Measurements from ENCODE around the gene TNFRSF11A. TPM values are rescaled to one million over a fixed set of nuclear protein-coding genes. Genes with fewer than 3 reads are reported as not detected.

The TNFRSF11A gene
- total RNA-seq, 1 donor from 2014 or later: 6.5 TPM

DNA sequence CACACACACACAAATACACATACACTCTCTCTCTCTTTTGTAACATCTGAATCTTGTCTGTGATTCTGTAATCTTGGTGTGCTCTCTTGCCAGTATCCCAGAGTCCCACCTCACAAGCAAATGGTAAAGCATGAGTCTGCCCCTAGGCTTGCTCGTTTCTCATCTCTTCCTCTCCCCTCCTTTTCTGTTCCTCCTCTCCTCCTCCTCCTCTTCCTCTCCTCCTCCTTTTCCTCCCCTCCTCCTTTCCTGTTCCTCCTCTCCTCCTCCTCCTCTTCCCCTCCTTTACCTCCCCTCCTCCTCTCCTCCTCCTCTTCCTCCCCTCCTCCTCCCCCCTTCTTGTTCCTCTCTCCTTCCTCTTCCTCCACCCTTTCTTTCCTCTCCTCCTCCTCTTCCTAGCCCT, 59.0 kb downstream of the TNFRSF11A start:
- DNase-seq (ENCODE audit: low spot score): no peak

DNA sequence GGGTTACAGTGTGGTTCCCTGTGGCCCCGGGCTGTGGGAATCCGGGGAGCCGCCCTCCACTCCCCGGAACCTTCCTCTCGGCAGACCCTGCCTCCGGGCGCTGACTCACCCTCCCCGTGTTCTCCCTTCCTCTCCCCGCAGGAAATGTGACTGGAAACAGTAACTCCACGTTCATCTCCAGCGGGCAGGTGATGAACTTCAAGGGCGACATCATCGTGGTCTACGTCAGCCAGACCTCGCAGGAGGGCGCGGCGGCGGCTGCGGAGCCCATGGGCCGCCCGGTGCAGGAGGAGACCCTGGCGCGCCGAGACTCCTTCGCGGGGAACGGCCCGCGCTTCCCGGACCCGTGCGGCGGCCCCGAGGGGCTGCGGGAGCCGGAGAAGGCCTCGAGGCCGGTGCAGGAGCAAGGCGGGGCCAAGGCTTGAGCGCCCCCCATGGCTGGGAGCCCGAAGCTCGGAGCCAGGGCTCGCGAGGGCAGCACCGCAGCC, 59.5 kb downstream of the TNFRSF11A start:
- DNase-seq (ENCODE audit: low spot score): no peak

DNA sequence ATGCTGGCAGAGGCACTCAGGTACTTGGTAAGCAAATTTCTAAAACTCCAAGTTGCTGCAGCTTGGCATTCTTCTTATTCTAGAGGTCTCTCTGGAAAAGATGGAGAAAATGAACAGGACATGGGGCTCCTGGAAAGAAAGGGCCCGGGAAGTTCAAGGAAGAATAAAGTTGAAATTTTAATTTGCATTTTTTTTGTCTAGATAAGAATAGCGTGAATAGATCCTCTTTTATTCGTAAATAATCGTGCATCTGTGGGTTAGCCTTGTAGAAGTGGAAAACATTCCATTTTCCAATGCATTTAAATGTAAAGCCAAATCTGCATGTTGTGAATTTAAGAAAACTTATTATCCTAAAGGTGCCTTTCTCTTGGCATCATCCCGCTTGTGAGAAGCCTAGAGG, 61.0 kb downstream of the TNFRSF11A start:
- DNase-seq (ENCODE audit: low spot score): no peak

GRCh38 chr18:62386601-62387000, 61.5 kb downstream of the TNFRSF11A start:
- DNase-seq (ENCODE audit: low spot score): no peak

GRCh38 chr18:62387257-62387656, 62.1 kb downstream of the TNFRSF11A start:
- no peak for DNase-seq (ENCODE audit: low spot score)

- no peak for DNase-seq (ENCODE audit: low spot score)
Measured at GRCh38 chr18:62388855-62389760, 64.0 kb downstream of the TNFRSF11A start.

DNA sequence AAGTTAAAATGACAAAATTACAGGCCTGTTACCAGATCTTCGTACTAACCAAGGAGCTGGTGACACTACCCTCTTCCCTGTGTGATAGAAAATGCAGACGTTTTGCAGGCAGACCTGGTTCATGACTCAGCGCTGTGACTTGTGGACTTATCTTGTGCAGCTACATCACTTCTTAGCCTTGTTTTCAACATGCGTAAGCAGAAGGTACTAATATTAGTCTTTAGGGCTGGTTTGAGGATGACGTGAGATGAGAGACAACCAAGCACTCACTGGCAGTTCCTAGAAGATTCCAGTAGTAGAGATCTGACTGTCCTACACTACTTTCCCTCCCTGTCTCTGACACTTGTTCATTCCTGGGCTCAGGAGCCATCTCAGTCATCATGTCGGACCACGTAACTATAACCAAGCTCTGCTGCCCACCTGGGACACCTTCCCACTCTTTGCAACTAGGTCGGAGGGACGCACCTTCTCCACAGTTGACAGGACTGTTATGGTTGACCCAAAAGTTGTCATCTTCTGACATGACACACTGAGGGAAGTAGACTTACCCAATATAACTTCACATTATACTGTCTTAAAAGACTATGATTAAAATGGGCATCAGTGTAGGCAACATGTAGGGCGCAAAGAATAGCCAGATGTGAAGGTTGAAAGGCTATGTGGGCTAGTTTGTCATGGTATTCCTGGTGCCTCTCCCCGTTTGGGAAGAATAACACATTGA, 64.8 kb downstream of the TNFRSF11A start:
- DNase-seq (ENCODE audit: low spot score): no peak

GRCh38 chr18:62394006-62394763, 69.1 kb downstream of the TNFRSF11A start:
- no peak for DNase-seq (ENCODE audit: low spot score)

GRCh38 chr18:62396381-62396780, 71.3 kb downstream of the TNFRSF11A start:
- DNase-seq (ENCODE audit: low spot score): no peak

DNA sequence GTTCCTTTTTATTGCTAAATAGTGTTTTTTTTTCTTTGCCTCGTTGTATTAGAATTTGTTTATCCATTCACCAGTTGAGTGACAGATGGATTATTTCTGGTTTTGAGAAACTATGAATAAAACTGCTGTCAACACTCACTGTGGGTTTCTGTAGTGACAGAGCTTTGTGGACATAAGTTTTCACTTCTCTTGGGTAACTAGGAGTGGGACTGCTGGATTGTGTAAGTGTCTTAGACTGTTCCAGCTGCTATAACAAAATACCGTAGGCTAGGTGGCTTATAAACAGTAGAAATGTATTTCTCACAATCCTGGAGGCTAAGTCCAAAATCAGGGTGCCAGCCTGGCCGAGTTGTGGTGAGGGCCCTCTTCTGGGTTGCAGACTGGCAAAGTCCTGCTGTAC, 71.9 kb downstream of the TNFRSF11A start:
- no peak for DNase-seq (ENCODE audit: low spot score)

DNA sequence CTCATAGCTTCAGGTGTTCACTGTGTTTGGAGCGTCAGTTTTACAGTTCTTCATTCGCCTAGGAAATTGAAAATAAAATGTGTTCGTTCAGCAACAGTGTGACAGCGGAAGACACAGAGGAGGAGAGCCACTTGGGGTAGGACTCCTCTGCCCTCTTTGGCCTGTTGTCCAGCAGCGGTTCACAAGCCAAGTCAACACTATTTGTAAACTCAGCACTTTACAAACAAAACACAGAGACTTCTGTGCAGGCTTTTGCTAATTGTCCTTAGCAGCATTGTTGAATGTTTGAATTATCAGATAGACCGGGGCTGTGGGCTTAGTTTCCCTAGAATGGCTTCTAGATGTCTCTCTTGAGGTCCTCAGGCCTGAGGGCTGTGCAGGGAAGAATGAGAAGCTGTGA, 73.2 kb downstream of the TNFRSF11A start:
- no peak for DNase-seq (ENCODE audit: low spot score)

DNA sequence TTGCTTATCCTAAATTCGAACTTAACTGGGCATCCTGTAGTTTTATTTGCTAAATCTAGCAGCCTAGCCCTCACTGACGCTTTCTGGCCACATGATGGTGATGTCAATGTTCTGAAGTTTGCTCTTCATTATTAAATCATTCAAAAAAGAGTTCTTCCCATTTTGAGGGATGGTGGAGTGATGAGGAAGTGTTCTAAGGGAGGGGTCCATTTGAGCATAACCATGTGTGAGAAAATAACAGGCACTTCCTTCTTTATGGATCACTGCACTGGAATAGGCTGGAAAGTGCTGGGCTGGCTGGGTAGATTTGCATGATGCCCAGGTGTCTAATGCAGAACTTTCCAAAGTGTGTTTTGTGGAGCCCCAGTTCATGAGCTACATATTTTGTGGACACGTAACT, 74.2 kb downstream of the TNFRSF11A start:
- DNase-seq (ENCODE audit: low spot score): no peak

GRCh38 chr18:62399781-62400308, 74.7 kb downstream of the TNFRSF11A start:
- no peak for DNase-seq (ENCODE audit: low spot score)

- DNase-seq (ENCODE audit: low spot score): no peak
Measured at GRCh38 chr18:62400916-62401315, 75.8 kb downstream of the TNFRSF11A start.

DNA sequence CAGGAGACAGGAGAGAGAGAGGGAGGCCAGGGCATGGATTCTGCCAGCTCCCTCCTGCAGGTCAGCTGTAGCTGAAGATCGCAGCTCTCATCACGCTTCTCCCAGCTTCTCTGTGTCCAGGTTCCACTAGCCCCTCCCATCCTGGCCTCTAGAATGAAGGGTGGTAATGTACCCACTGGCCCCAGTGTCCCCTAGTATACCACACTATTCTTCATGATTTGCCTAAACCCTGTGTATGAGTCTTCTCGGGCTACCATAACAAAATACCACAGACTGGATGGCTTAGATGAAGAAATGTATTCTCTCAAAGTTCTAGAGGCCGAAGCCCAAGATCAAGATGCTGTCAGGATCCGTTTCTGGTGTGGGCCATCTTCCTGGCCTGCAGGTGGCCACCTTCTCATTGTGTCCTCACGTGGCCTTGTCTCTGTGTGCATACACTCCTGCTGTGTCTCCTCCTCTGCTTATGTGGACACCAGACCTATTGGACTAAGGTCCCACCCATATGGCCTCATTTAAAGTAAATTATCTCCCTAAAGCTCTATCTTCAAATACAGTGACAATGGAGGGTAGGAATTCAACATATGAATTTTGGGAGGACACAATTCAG, 77.3 kb downstream of the TNFRSF11A start:
- DNase-seq (ENCODE audit: low spot score): no peak

GRCh38 chr18:62403120-62403519, 78.0 kb downstream of the TNFRSF11A start:
- DNase-seq (ENCODE audit: low spot score): no peak

- no peak for DNase-seq (ENCODE audit: low spot score)
Measured at GRCh38 chr18:62404881-62405280, 79.8 kb downstream of the TNFRSF11A start.

- no peak for DNase-seq (ENCODE audit: low spot score)
Measured at GRCh38 chr18:62407660-62408059, 82.5 kb downstream of the TNFRSF11A start.

GRCh38 chr18:62409821-62410220, 84.7 kb downstream of the TNFRSF11A start:
- no peak for DNase-seq (ENCODE audit: low spot score)

DNA sequence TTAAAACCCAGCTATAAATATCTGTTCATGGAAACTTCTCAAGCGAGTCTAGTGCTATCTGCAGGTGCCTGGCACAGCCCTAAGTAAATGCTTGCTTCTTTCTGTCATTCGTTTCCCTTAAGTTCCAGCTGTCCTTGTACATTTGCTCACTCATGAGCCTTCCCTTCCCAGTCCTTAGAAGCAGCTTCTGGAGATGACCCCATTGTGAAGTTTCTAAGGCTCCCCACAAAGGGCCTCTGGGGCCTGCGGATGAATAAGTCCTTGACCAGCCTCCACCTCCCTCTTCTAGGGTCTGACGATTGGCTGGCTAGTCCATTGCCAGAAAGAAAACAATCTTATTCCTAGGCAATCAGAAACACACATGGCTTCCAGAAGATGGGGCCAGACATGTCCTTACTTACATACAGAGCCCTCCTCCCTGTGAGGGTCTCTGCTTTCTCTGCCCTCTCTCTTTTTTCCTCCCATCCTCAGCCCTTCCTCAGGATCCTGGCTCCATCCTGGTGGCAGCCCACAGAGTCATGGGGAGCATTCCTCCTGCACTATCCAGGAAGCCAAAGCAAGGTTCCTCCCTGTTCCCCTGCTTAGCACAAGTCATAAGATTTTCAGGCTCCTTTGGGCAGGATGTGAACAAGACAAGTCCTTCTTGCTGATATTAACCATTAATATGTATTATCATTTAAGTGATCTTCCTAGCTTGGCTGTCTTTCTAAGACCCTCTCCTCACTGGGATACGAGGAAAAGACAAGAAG, 87.3 kb downstream of the TNFRSF11A start:
- DNase-seq (ENCODE audit: low spot score): no peak

GRCh38 chr18:62413206-62413605, 88.1 kb downstream of the TNFRSF11A start:
- no peak for DNase-seq (ENCODE audit: low spot score)
